HuH-7 (cell line): Measurements from ENCODE around the gene ARHGAP19.
"Not testable (repeated sequence)": the region's sequence is repeated elsewhere in the genome, so short reads cannot be mapped to it uniquely, and the experiment has no call there.

Experiments used
- DNase-seq: peaks from one replicate; pipeline ENCODE4 v3.0.0; 2011; ENCODE audit warnings: low spot score

Gene ARHGAP19

DNA sequence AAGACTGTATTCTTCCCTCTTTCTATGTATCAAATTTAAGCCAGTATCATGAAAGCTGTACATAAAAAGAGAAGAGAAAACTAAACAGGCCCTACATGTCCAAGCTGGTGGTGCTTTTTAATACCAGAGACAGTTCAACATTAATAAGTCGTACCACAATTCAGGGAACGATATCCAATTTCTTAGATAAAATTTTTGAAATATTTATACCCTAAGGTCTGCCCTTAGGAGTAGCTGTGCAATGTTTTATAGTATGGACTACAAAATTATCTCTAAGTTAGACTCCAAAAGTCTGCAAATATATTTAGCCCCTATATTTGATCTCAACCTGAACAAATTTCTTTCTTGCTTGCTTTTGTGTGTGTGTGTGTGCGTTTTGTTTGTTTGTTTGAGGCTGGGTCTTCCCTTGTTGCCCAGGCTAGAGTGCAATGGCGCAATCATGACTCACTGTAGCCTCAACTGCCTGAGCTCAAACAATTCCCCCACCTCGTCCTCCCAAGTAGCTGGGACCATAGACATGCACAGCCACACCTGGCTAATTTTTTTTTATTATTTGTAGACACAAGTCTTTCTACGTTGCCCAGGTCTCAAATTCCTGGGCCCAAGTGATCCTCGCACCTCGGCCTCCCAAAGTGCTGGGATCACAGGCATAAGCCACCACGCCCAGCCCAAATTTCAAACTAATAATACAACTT lies 13.2 kb downstream of the ARHGAP19 start:
- DNase-seq = no peak

DNA sequence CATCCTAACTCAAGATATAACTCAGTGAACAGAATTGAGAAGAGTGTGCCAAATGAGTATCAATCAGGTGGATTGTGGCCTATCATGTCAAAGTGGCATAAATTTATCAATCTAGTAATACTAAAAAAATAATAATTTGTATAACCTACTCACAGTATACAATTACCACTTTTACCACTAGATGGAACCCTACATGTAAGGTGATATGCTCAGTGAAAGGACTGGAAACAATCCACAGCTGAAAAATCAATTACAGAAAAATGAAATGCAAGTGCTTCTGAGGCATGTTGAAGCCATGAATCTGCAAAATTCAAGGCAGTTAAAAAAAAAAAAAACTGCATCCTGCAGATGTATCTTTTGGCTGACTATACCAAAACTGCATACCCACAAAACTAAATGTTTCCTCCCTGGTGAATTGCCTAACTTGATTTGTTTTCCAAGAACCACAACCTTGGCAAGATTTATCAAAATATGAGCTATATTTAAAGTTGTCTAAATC lies 13.9 kb downstream of the ARHGAP19 start:
- peak; percentile 24 for DNase-seq

DNA sequence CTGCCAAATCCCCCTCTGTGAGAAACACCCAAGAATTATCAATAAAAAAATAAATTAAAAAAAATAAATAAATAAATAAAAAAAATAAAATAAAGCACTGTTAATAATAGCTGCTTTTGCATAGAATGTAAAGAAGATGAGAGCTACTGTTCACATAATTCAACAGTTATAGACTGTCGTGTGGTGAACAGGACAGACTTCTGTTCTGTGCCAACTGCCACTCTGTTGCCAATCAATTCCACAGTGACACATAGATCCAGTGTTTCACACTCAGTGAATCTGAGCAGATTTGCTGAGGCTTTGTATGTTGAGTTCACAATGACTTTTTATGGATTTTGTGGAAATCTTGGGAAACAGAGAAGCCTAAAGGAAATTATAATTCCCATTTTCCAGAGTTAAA lies 14.9 kb downstream of the ARHGAP19 start:
- DNase-seq = no peak

DNA sequence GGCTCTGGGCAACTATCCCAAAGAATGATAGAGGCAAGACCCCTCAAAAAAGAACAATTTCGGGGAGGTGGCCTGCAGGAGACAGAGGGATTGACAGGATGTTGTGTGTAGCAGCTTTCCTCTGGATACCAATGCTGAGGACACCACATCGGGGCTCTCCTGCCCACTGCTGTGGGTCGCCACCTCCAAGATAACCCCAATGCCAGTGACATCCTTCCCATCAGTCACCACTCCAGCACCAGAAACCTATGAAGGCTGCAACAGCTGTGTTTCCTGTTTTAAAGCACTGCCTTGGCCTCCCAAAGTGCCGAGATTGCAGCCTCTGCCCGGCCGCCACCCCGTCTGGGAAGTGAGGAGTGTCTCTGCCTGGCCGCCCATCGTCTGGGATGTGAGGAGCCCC lies 17.6 kb downstream of the ARHGAP19 start:
- DNase-seq = no peak

DNA sequence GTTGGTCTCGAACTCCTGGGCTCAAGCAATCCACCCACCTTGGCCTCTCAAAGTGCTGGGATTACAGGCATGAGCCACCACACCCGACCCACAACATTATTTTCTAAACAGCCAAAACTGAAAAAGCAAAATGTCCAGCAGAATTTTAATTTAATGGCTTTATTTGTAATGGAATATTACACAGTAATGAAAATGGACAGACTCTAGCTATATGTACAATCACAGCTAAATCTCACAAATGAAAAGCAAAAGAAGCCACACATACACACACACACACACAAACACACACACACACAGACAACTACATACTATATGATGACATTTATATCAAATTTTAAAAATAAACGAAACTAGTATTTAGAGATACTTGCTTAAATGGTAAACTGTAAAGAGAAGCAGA lies 18.7 kb downstream of the ARHGAP19 start:
- DNase-seq = no peak

DNA sequence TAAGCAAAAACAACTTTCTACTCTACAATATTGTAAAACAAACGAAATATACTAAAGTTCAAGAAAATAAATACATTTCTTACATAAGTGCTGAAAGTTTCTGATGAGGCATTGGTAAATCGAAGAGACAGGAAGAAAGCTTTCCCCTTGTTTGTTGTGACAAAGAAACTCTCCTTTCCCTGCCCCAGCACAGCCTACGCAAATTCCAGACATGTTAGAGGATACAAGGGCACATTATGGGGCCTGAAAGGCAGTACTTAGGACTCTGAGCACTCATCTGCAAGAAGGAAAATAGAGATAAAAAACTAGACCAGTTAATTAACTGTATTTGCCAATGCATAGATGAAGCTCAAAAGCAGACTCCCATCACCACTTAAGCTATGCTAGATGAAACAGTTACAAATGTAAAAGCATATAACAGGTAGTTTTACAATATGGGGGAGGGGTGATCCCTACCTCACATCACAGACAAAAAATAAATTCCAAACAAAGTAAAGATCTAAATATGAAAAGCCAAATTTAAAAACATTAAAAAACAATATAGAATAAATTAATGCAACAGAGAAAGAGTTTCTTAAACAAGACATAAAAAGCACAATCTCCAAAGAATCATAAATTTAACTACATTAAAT lies 21.8 kb downstream of the ARHGAP19 start:
- no peak for DNase-seq

DNA sequence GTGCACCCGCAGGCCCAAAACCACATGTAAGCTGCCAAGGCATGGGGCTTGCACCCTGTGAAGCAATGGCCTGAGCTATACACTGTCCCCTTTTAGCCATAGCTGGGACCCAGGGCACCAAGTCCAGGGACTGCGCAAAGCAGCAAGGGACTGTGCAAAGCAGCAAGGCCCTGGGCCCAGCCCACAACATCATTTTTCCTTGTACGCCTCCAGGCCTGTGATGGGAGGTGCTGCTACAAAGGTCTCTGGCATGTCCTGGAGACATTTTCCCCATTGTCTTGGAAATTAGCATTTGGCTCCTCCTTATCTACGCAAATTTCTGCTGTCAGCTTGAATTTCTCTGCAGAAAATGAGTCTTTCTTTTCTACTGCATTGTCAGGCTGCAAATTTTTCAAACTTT lies 24.8 kb downstream of the ARHGAP19 start:
- no peak for DNase-seq

DNA sequence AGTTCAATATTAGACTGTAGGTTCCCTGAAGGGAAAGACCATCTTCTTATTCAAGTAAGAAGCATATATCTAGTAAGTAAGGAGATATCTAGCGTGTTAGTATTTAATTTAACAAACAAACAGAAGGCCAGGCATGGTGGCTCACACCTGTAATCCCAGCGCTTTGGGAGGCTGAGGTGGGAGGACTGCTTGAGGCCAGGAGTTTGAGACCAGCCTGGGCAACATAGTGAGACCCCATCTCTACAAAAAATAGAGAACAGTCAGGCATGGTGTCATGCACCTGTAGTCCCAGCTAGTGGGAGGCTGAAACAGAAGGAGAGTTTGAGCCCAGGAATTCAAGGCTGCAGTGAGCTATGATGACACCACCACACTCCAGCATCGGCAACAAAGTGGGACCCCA lies 27.3 kb downstream of the ARHGAP19 start:
- not testable (repeated sequence) for DNase-seq

DNA sequence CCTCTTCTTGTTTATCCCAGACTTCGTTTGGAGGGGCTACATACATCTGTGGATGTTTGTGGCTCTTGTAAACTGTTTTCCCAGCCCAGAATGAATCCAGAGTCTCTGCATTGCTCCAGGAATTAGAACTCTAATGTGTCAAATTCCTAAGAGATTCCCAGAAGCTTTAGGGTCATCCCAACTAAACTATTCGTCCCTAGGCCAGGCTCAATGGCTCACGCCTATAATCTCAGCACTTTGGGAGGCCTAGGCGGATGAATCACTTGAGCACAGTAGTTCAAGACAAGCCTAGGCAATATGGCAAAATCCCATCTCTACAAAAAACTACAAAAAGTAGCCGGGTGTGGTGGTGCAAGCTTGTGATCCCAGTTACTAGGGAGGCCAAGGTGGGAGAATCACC lies 28.5 kb downstream of the ARHGAP19 start:
- DNase-seq = no peak

DNA sequence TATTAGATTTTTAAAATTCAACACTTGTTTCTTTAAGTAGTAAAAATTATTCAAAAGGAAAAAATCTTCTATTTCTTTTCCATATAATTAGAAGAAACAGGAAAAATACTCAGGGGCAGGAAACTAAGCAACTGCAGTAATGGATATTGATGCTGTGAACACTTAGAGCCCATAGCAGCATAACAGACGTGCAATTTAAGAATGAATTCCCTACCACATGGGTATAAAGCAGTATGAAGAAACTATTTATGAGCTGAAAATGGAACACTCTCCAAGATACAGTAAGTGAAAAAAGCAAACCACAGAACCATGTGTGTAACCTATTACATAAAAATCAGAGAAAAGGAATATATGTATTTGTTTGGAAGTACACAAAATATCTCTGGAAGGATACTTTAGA lies 30.8 kb downstream of the ARHGAP19 start:
- no peak for DNase-seq

DNA sequence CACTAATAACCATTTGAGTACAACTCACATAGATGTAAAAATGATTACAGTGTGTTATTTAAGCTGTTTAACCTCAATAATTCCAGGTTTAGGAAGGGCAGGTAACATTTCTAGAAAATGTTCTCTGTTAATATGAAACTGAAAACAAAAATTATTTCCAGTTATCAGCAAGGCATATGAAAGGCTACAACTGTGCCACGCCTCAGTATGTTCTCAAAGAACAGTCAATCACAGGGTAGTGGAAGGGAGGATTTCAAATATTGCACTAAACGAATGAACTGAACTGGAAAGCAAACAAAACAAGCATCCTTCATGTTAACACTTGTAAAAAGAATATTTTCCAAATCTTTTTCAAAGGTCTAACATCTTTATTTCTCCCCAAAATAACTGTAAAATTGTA lies 31.3 kb downstream of the ARHGAP19 start:
- DNase-seq = no peak

DNA sequence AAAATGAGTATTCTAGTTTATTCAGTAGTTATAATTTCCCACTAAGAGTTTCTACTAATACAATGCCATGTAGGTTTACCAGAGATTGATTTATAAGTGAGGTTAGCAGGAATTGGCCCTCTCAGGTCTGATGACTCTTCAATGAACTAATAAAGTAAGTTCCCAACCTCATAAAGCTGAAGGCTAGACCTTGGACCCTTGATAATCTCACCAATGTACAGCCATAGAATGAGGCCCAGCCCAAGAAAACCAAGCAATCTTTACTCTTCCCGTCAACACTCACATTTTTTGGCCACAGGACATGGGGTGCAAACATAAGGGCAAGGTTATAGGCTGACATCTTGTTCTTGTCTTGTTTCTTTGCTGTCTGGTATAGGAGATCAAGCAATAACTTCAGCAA lies 33.3 kb downstream of the ARHGAP19 start:
- DNase-seq = peak; percentile 18

DNA sequence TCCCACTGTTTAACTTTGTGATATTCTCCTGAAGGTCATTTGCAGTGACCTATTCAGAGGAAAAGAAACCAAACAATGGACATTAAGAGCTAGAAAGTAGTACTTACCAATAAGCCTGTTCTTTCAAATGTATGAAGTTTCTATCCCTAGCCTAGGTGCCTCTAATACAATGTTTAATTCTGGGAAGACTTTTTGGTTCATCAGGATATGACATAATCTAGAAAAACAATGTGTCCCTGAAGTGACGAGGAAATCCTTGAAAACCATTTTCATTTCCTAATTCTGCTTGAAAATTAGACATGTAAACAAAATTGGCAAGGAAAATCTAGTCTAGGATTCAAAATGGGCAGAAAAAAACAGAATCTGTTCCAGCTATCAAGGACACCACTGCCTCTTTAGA lies 36.1 kb downstream of the ARHGAP19 start:
- no peak for DNase-seq

DNA sequence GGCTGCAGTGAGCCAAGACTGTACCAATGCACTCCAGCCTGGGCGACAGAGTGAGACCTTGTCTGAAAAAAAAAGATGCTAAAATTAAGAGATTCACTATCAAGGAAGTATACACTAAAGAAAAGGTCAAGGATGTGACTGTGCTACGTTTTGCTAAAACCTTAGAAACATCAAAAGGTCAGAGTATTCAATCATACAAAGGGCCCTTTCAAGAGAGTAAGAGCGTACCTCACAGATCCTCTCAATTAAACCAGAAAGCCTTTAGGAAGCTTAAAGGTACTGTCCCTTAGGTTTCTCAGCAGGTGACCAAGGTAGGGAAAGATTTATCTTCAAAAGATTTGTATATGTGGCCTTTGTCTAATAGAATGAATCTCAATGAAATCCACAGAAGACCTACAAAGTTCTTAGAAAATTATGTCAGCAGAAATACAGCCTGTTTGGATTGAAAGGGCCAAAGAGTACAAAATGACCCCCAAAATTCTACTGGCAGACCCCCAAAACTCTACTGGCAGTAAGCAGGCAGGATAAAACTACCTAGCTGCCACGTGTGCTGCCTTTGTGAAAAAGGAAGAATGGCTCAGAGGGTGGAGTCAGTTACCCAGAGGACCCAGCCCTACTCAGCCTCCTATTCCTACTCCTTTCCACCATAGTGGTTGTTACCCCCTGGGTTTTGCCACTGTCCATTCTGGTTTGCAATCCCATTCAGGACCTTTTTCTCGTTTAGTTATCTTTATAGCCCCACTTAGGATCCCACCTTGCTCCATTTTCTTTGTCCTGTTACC lies 36.7 kb downstream of the ARHGAP19 start:
- no peak for DNase-seq

DNA sequence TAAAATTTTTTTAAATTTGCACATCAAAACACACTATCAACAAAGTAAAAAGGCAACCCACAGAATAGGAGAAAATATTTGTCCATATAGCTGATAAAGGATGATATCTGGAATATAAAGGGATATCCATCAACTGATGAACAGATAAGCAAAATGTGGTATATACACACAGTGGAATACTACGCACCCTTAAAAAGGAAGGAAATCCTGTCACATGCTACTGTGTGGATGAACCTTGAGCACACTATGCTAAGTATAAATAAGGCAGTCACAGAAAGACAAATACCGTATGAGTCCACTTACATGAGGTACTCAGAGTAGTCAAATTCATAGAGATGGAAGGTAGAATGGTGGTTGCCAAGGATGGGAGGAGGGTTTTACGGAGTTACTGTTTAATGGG lies 37.7 kb downstream of the ARHGAP19 start:
- no peak for DNase-seq

DNA sequence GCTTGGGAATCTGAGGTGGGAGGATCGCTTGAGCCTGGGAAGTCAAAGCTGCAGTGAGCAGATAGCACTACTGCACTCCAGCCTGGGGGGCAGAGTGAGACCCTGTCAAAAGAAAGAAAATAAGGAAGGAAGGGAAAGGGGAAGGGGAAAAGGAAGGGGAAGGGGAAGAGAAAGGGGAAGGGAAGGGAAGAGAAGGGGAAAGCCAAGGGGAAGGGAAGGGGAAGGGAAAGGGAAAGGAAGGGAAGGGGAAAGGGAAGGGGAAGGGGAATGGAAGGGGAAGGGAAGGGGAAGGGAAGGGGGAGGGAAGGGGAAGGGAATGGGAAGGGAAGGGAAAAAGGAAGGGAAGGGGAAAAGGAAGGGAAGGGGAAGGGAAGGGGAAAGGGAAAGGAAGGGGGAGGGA lies 41.5 kb downstream of the ARHGAP19 start:
- DNase-seq = no peak

DNA sequence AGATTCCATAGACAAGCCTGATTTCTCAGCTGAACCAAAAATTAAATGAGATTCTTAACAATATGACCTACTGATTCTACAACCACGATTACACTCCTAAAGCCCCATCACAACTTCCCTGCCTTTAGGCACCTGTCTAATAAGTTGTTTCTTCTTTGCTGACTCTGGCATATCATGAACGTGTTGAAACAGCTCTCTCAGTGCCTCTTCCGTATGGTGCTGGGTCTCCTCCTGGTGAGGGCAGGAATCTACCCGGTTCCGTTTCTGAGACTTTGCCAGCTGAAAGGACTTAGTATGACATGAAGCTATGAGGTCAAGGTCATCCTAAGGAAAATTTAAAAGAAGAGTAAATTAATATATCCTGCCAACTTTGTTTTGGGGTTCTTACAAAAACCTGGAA lies 48.6 kb downstream of the ARHGAP19 start:
- no peak for DNase-seq

DNA sequence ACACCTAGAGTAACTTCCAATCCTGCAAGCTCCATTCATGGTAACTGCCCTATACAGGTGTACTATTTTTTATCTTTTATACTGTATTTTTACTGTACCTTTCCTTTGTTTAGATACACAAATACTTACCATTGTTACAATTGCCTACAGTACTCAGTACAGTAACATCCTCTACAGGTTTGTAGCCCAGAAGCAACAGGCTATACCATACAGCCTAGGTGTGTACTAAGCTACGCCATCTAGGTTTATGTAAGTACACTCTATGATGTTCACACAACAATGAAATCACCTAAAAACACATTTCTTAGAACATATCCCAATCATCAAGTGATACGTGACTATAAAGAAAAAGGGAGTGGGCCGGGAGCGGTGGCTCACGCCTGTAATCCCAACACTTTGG lies 53.6 kb downstream of the ARHGAP19 start:
- no peak for DNase-seq

DNA sequence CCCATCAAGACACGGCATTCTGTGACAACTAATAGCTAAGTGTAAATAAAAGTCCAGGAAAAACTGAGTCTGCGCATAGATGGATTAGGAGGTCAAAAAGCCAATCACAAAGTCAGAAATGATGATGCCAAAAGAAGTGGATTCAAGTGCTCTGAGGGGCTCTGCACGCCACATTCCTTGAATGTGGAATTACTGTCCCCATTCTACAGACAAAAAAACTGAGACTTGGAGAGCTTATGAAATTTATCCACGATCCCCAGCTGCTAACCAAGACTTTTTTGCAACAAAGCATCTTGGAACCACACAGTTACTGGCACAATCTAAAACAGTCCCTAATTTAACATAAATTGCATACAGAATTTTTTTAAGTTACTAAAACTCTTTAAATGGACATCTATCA lies 57.1 kb downstream of the ARHGAP19 start:
- no peak for DNase-seq

DNA sequence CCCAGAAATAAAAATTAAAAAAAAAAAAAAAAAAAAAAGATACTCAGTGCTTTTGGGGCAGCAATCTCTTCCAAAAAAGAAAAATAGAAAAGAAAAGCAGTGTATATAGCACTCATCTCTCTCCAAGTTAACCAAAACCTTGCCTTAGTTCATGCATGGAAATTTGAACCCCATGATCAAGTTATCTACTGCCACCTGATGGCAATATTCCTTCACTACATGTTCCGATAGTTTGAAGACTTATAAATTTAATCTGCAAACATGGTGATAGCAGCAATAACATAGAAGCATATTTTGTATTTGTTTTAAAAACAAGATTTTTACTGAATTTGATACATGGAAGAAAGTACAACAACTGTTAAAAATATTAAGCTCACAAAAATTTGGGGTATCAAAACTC lies 58.0 kb downstream of the ARHGAP19 start:
- DNase-seq = no peak

DNA sequence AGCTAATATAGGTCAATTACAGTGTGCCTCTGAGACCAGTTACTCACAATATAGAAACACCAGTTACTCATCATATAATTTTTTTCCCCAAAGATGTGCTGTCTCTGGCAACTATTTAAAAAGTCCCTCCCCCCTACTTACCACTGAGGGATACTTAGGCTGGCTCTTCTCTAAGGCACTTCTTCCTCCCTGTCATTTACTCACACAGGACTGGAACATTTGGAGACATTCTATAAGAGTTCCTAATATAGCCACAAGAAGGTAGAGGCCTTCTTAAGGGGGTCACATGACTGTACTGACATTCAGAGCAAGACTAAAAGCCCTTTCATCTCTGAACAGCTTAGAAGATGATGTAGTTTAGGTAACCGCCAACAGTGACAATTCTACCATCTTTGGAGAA lies 62.3 kb downstream of the ARHGAP19 start:
- DNase-seq = no peak

DNA sequence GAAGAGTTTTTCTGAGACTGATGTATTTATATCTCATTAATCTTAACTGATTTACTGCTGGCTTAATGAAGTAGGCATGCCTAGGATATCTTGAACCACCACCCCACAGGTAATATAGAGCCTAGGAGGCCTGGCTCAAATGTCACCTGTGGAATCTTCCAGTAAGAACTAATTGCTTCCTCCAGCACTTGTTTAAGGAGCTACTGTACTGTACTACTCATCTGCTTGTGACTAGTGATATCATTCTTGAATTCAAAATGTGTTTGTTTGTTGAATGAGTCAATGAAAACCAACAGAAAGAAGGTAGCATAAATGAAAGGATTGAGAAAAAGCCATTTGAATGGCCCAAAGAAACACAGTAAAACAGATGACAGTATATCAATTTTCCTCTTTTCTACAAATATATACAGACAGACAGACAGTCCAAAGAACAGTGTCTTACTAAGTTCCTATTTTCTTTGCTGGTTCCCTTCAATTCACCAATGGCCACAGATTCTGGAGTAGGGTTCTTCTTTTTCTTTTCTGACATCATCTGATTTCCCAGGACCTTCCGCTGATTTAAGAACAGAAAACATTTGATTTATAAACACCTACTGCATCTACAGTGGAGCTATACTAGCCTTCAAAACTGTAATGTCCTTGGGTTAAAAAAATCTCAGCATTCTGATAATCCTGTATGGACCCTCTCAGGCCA lies 63.0 kb downstream of the ARHGAP19 start:
- no peak for DNase-seq

DNA sequence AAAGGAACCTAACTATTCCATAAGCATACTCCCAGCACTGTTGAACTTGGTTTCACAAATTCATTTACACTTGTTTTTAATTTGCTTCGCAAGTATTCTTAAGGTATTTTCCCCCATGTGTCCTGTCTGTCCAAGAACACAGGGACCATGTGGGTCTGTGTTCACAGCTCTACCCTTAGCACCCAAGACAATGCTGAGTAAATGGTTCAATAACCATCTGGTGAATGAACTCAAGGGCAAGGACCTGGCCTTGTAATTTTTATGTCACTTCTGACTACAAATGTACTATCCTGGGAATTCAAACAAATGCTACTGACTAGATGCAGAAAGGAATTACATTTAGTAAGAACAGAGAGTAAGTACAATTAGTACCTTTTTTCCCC lies 63.7 kb downstream of the ARHGAP19 start:
- DNase-seq = no peak
